NCI-H146 treated with DMSO at 0.1 percent for 48 hours (cell line): ENCODE data around the gene NCKIPSD.
A peak's percentile ranks its signal among the peaks of the same experiment; 100 is the strongest.
"Not testable (repeated sequence)": the region's sequence is repeated elsewhere in the genome, so short reads cannot be mapped to it uniquely, and the experiment has no call there.

Experiments
- DNase-seq: peaks from one replicate; lab custom pipeline; 2025; ENCODE audit not compliant: unreplicated experiment; lab: John Stamatoyannopoulos, UW

Gene NCKIPSD

GRCh38 chr3:48685603-48686511, at the start of gene NCKIPSD:
Gene NCKIPSD, minus strand, starts transcription at chr3:48685915. Its CDS starts 108 bp downstream, at chr3:48685807.
- DNase-seq, result peak; percentile 37

- not testable (repeated sequence) for DNase-seq
Observed at GRCh38 chr3:48735075-48735767, 49.5 kb upstream of the NCKIPSD start.

GRCh38 chr3:48734541-48734940, 48.8 kb upstream of the NCKIPSD start:
- not testable (repeated sequence) for DNase-seq

- DNase-seq, result not testable (repeated sequence)
Observed at GRCh38 chr3:48733752-48734518, 48.2 kb upstream of the NCKIPSD start.

GRCh38 chr3:48727511-48727910, 41.8 kb upstream of the NCKIPSD start:
- no peak for DNase-seq

GRCh38 chr3:48725185-48725855, 39.6 kb upstream of the NCKIPSD start:
- not testable (repeated sequence) for DNase-seq

- DNase-seq, result no peak
Observed at GRCh38 chr3:48723725-48724124, 38.0 kb upstream of the NCKIPSD start.

- not testable (repeated sequence) for DNase-seq
Observed at GRCh38 chr3:48723293-48723692, 37.6 kb upstream of the NCKIPSD start.

- peak; percentile 90 for DNase-seq
Observed at GRCh38 chr3:48716982-48717746, 31.4 kb upstream of the NCKIPSD start, which contains the start of gene IP6K2. Gene IP6K2, minus strand, starts transcription at chr3:48717221. Its CDS starts 21,930 bp downstream, at chr3:48695291.

GRCh38 chr3:48716508-48716981, 30.8 kb upstream of the NCKIPSD start:
- DNase-seq, result peak; percentile 8

- peak; percentile 4 for DNase-seq
Observed at GRCh38 chr3:48715174-48715800, 29.6 kb upstream of the NCKIPSD start.

- DNase-seq, result no peak
Observed at GRCh38 chr3:48711727-48712126, 26.0 kb upstream of the NCKIPSD start.

- DNase-seq, result no peak
Observed at GRCh38 chr3:48709051-48709461, 23.3 kb upstream of the NCKIPSD start.

GRCh38 chr3:48708481-48708889, 22.8 kb upstream of the NCKIPSD start:
- no peak for DNase-seq

- no peak for DNase-seq
Observed at GRCh38 chr3:48707157-48707556, 21.4 kb upstream of the NCKIPSD start.

GRCh38 chr3:48702320-48702920, 16.7 kb upstream of the NCKIPSD start:
- DNase-seq, result no peak

GRCh38 chr3:48700731-48701405, 15.2 kb upstream of the NCKIPSD start:
- no peak for DNase-seq

GRCh38 chr3:48698891-48699290, 13.2 kb upstream of the NCKIPSD start:
- no peak for DNase-seq
